IPS-18c (cell line): ENCODE data around the gene VPS11.

Experiments
- H3K4me3 ChIP-seq: 2 replicates; pipeline ENCODE4 v1.7.0; 2013; ENCODE audit warnings: low read depth, mild to moderate bottlenecking, low read length, moderate library complexity; ENCODE audit not compliant: insufficient read depth
- H3K9me3 ChIP-seq: one replicate; pipeline ENCODE4 v1.6.1; 2013; ENCODE audit warnings: mild to moderate bottlenecking, low read length, moderate library complexity; ENCODE audit not compliant: control insufficient read depth, insufficient read depth

Gene VPS11

GRCh38 chr11:119108146-119108856 lies 40.7 kb downstream of the VPS11 start:
- H3K4me3 ChIP-seq = peak overlapping the region; percentile 91
- H3K9me3 ChIP-seq = no peaks in the 10 kb centered on the region

- Histone ChIP-seq H3K9me3 (no peaks in the 10 kb centered on the region), H3K4me3 (peak overlapping the region; percentile 91; the same call in 1 of the 2 replicates)
These were observed 41.2 kb downstream of the VPS11 start for GRCh38 chr11:119108857-119109221.

GRCh38 chr11:119109843-119110242 lies 42.2 kb downstream of the VPS11 start:
- no peaks in the 10 kb centered on the region for H3K9me3 ChIP-seq
- no peak overlapping the region for H3K4me3 ChIP-seq

- Histone ChIP-seq H3K4me3 (no peak overlapping the region), H3K9me3 (no peaks in the 10 kb centered on the region)
These were observed 42.8 kb downstream of the VPS11 start for GRCh38 chr11:119110439-119110838.

GRCh38 chr11:119111361-119111925 lies 43.8 kb downstream of the VPS11 start:
- Histone ChIP-seq H3K4me3 (no peak overlapping the region), H3K9me3 (no peaks in the 10 kb centered on the region)

- H3K4me3 ChIP-seq = no peak overlapping the region
- H3K9me3 ChIP-seq = no peaks in the 10 kb centered on the region
These were observed 44.8 kb downstream of the VPS11 start for GRCh38 chr11:119112314-119113020.

- H3K9me3 ChIP-seq = no peaks in the 10 kb centered on the region
- no peak overlapping the region for H3K4me3 ChIP-seq
These were observed 46.1 kb downstream of the VPS11 start for GRCh38 chr11:119113716-119114115.

- H3K9me3 ChIP-seq = no peaks in the 10 kb centered on the region
- no peak overlapping the region for H3K4me3 ChIP-seq
These were observed 46.7 kb downstream of the VPS11 start for GRCh38 chr11:119114351-119114750.

- H3K9me3 ChIP-seq = no peaks in the 10 kb centered on the region
- no peak overlapping the region for H3K4me3 ChIP-seq
These were observed 48.0 kb downstream of the VPS11 start for GRCh38 chr11:119115484-119116234.

- no peaks in the 10 kb centered on the region for H3K9me3 ChIP-seq
These were observed 48.6 kb downstream of the VPS11 start for GRCh38 chr11:119116235-119116594.

GRCh38 chr11:119116601-119117000 lies 49.0 kb downstream of the VPS11 start:
- Histone ChIP-seq H3K9me3 (no peaks in the 10 kb centered on the region), H3K4me3 (no peak overlapping the region)

More at GRCh38 chr11:119116235-119116594, 48.6 kb downstream of the VPS11 start:
- H3K4me3 ChIP-seq = no peak overlapping the region

- no peak overlapping the region for H3K4me3 ChIP-seq
- H3K9me3 ChIP-seq = no peaks in the 10 kb centered on the region
These were observed 49.5 kb downstream of the VPS11 start for GRCh38 chr11:119117004-119117706.

GRCh38 chr11:119118227-119118626 lies 50.6 kb downstream of the VPS11 start:
- Histone ChIP-seq H3K4me3 (no peak overlapping the region), H3K9me3 (no peaks in the 10 kb centered on the region)

GRCh38 chr11:119118946-119119345 lies 51.3 kb downstream of the VPS11 start:
- no peaks in the 10 kb centered on the region for H3K9me3 ChIP-seq
- H3K4me3 ChIP-seq = no peak overlapping the region

GRCh38 chr11:119120639-119121007 lies 53.0 kb downstream of the VPS11 start:
- Histone ChIP-seq H3K4me3 (peak overlapping the region; percentile 73), H3K9me3 (no peaks in the 10 kb centered on the region)

- Histone ChIP-seq H3K9me3 (no peaks in the 10 kb centered on the region), H3K4me3 (peak within 1 kb of the TSS; percentile 100)
These were observed 53.6 kb downstream of the VPS11 start, which contains the start of gene HINFP for GRCh38 chr11:119121008-119121810. HINFP (plus strand) TSS chr11:119121580; CDS start chr11:119126945, 5,365 bp downstream.
